ENCODE data around the gene ATP8A1.

- TF ChIP-seq CTCF (IDR thresholded peaks at IDR 0.05; ENCODE audit: low read depth, low read length, missing input control) (no peak), MAX (IDR thresholded peaks at IDR 0.05) (no peak), SP1 (IDR thresholded peaks at IDR 0.05) (no peak), RAD21 (IDR thresholded peaks at IDR 0.05) (no peak), JUND (IDR thresholded peaks at IDR 0.05) (no peak), TAF1 (conservative IDR thresholded peaks at IDR 0.05) (no peak), ZBTB33 (IDR thresholded peaks at IDR 0.05) (no peak), ATF3 (IDR thresholded peaks at IDR 0.05) (no peak)
Observed at GRCh38 chr4:42482516-42483327, 174.2 kb downstream of the ATP8A1 start.
